DND-41 (cell line): ENCODE results near the gene IFI27L2.
A peak's percentile ranks its signal among the peaks of the same experiment; 100 is the strongest.

ENCODE experiments used
- ATAC-seq: fragments of 200-7000 bp; cut with Tn5 transposase; 3 replicates; pipeline ENCODE4 v1.9.1; 2021; ENCODE audit warnings: low read depth; ENCODE audit not compliant: insufficient read depth
- DNase-seq: peaks from one replicate; pipeline ENCODE4 v3.0.0-alpha.2; 2020
- H2AFZ ChIP-seq: 2 replicates; pipeline ENCODE4 v1.6.0; 2012; ENCODE audit warnings: low read depth, low read length
- H3K27ac ChIP-seq: 2 replicates; pipeline ENCODE4 v1.5.1; 2012; ENCODE audit warnings: low read length, inconsistent platforms
- H3K27me3 ChIP-seq: fragments of 200-600 bp; sonication (generic); 2 replicates; pipeline ENCODE4 v1.6.0; 2012; ENCODE audit warnings: low read length, mild to moderate bottlenecking, inconsistent platforms; ENCODE audit not compliant: insufficient read depth, poor library complexity
- H3K36me3 ChIP-seq: 2 replicates; pipeline ENCODE4 v1.5.1; 2012; ENCODE audit warnings: low read length, inconsistent platforms; ENCODE audit not compliant: insufficient read depth
- H3K4me1 ChIP-seq: 2 replicates; pipeline ENCODE4 v1.5.1; 2012; ENCODE audit warnings: mild to moderate bottlenecking, low read length; ENCODE audit not compliant: insufficient read depth
- H3K4me2 ChIP-seq: 2 replicates; pipeline ENCODE4 v1.6.0; 2012; ENCODE audit warnings: mild to moderate bottlenecking, moderate library complexity, low read length, inconsistent platforms; ENCODE audit not compliant: insufficient read depth
- H3K4me3 ChIP-seq, 2 experiments: fragments of 200-600 bp in 1 of 2; shearing (Covaris generic) in 1 of 2; 2 replicates each; pipeline ENCODE4 v1.5.1; 2012 to 2016; ENCODE audit warnings: inconsistent platforms in 2 of 2, low read length in 2 of 2, mild to moderate bottlenecking in 2 of 2, low read depth in 1 of 2, moderate library complexity in 1 of 2
- H3K79me2 ChIP-seq: 2 replicates; pipeline ENCODE4 v1.6.0; 2012; ENCODE audit warnings: low read length, inconsistent platforms; ENCODE audit not compliant: insufficient read depth
- H3K9ac ChIP-seq: 2 replicates; pipeline ENCODE4 v1.6.0; 2012; ENCODE audit warnings: low read depth, mild to moderate bottlenecking, inconsistent platforms, low read length, moderate library complexity
- H3K9me3 ChIP-seq: 2 replicates; pipeline ENCODE4 v1.5.1; 2012; ENCODE audit warnings: low read length, moderate library complexity, mild to moderate bottlenecking, inconsistent platforms; ENCODE audit not compliant: insufficient read depth, severe bottlenecking
- H4K20me1 ChIP-seq: 2 replicates; pipeline ENCODE4 v1.6.0; 2012; ENCODE audit warnings: low read length; ENCODE audit not compliant: insufficient read depth
- EZH2 ChIP-seq: IDR thresholded peaks from 3 replicates; pipeline ENCODE4 v1.6.1; 2012; ENCODE audit warnings: borderline replicate concordance, low read depth, mild to moderate bottlenecking, moderate library complexity, low read length, inconsistent platforms; ENCODE audit not compliant: severe bottlenecking
- TF ChIP-seq, protein P1 (sequence below): IDR thresholded peaks from 2 replicates; pipeline ENCODE4 v1.5.1; 2012; ENCODE audit warnings: borderline replicate concordance, low read length, moderate library complexity, mild to moderate bottlenecking; ENCODE audit not compliant: poor library complexity, severe bottlenecking; ENCODE audit errors: extremely low read depth

The IFI27L2 gene

DNA sequence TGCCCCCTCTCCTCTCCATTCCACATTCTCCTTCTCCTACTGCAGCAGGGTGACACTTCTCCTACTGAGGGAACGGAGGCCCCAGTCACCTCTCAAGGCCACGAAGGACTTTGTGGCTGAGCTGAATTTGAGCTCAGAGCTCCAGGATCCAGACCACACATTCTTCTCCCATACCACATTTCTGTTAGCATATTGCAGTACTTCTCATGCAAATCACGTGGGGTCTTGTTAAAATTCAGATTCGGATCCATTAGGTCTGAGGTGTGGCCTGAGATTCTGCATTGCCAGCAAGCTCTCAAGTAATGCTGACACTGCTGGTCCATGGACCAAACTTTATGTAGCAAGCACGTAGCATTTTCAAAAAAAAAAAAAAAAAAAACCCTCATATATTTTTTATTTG, 9.6 kb upstream of the IFI27L2 start:
- Histone ChIP-seq H3K9me3 (no peaks in the 10 kb centered on the region), H2AFZ (no peak overlapping the region), H3K4me3 (no peak overlapping the region), H3K36me3 (no peaks in the 10 kb centered on the region), H3K27ac (no peak overlapping the region), H3K4me2 (no peak overlapping the region), H3K4me1 (no peaks in the 10 kb centered on the region; the same call in 1 of the 2 replicates), H4K20me1 (no peaks in the 10 kb centered on the region), H3K27me3 (no peaks in the 10 kb centered on the region), H3K79me2 (no peaks in the 10 kb centered on the region), H3K9ac (no peak overlapping the region)
- ATAC-seq, result no peak
- no peak for DNase-seq
- TF ChIP-seq, protein P1, sequence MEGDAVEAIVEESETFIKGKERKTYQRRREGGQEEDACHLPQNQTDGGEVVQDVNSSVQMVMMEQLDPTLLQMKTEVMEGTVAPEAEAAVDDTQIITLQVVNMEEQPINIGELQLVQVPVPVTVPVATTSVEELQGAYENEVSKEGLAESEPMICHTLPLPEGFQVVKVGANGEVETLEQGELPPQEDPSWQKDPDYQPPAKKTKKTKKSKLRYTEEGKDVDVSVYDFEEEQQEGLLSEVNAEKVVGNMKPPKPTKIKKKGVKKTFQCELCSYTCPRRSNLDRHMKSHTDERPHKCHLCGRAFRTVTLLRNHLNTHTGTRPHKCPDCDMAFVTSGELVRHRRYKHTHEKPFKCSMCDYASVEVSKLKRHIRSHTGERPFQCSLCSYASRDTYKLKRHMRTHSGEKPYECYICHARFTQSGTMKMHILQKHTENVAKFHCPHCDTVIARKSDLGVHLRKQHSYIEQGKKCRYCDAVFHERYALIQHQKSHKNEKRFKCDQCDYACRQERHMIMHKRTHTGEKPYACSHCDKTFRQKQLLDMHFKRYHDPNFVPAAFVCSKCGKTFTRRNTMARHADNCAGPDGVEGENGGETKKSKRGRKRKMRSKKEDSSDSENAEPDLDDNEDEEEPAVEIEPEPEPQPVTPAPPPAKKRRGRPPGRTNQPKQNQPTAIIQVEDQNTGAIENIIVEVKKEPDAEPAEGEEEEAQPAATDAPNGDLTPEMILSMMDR, result no peak
- no peak for TF ChIP-seq EZH2

DNA sequence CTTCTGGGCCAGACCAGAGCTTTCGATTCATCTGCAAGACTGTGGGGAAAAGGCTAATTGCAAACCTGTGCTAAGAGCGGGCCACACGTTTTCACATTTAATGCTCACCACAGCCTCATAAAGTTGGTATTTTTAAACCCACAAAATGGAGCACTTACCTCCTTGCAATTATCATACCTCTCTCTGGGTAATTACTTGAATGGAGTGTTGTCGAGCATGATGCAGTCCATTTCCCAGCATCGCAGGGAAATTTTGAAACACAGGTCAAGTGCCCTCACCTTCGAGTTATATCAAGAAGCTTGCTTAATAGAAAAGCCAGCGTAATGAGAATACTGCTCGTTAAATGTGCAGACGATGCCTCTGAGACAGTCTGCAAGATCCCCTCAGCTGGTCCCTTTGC, 8.8 kb upstream of the IFI27L2 start:
- Histone ChIP-seq H3K27me3 (no peaks in the 10 kb centered on the region), H3K36me3 (no peaks in the 10 kb centered on the region), H4K20me1 (no peaks in the 10 kb centered on the region), H3K4me2 (no peak overlapping the region), H3K9me3 (no peaks in the 10 kb centered on the region), H3K79me2 (no peaks in the 10 kb centered on the region), H3K9ac (no peak overlapping the region), H3K4me1 (no peaks in the 10 kb centered on the region; the same call in 1 of the 2 replicates), H2AFZ (no peak overlapping the region), H3K27ac (no peak overlapping the region), H3K4me3 (no peak overlapping the region)
- TF ChIP-seq EZH2, result no peak
- TF ChIP-seq, protein P1, result no peak
- DNase-seq (no peak), ATAC-seq (no peak)

DNA sequence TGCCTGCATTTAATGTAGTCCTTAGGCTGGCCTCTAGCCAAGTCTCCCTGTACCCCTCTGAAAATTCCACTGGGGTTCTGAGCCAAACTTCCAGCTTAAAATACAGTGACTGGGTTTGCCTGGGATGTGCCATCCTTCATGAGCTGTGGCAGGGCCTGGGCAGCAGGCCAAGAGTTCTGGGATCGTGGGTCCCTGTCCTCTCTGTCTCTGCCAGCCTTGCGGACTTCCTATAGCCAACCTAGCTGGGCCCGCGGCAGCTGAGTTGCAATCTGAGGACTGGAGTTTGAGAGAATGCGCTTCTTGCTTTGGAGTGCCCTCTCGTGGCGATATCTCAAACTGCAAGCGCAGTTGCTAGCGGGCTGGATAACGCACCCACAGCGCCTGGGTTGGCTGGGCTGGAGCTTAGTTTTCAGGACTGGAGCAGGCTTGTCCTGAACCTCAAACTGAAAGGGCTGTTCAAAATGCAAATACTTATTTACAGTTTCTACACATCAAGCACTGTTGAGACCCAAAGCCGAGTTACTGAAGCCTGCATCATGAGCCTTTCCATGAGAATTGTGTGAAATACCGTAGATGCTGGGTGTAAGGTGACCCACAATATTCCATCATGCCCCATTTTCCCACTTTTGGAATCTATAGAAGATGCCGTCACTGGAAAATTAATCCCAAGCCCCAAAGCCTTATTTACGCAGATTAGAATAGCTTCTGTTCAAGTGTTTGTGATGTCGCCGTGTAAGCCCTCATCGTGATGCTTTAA, 7.3 kb upstream of the IFI27L2 start:
- ATAC-seq, result peak; percentile 91
- no peaks in the 10 kb centered on the region for H3K9me3 ChIP-seq
- H3K9ac ChIP-seq, result no peak overlapping the region
- no peaks in the 10 kb centered on the region; the same call in 1 of the 2 replicates for H3K4me1 ChIP-seq
- H3K27ac ChIP-seq, result no peak overlapping the region
- TF ChIP-seq, protein P1, result peak; percentile 94
- no peak for TF ChIP-seq EZH2
- no peaks in the 10 kb centered on the region for H3K27me3 ChIP-seq
- 0 out of 2 replicates have a peak overlapping the region, but pooled peaks have one; percentile 30 for H2AFZ ChIP-seq
- peak; percentile 78 for DNase-seq
- no peaks in the 10 kb centered on the region for H4K20me1 ChIP-seq
- H3K4me2 ChIP-seq, result no peak overlapping the region
- H3K36me3 ChIP-seq, result no peaks in the 10 kb centered on the region
- no peak overlapping the region for H3K4me3 ChIP-seq
- no peaks in the 10 kb centered on the region for H3K79me2 ChIP-seq
